ENCODE data around the gene RNU4-1.

Gene RNU4-1

GRCh38 chr12:120290609-120291305, 2.3 kb downstream of the RNU4-1 start:
- no peak for DNase-seq (ENCODE audit: low read depth)

GRCh38 chr12:120287491-120287890, 5.5 kb downstream of the RNU4-1 start:
- no peak for DNase-seq (ENCODE audit: low read depth)

- no peak for DNase-seq (ENCODE audit: low read depth)
These were observed 6.1 kb downstream of the RNU4-1 start for GRCh38 chr12:120286768-120287490.

- no peak for DNase-seq (ENCODE audit: low read depth)
These were observed 8.7 kb downstream of the RNU4-1 start for GRCh38 chr12:120284381-120284780.

- DNase-seq (ENCODE audit: low read depth), result no peak
These were observed 9.7 kb downstream of the RNU4-1 start for GRCh38 chr12:120283318-120283717.

GRCh38 chr12:120278137-120279069, 14.6 kb downstream of the RNU4-1 start:
- DNase-seq (ENCODE audit: low read depth), result no peak

GRCh38 chr12:120276734-120277133, 16.3 kb downstream of the RNU4-1 start:
- no peak for DNase-seq (ENCODE audit: low read depth)

- no peak for DNase-seq (ENCODE audit: low read depth)
These were observed 25.3 kb downstream of the RNU4-1 start for GRCh38 chr12:120267736-120268135.

GRCh38 chr12:120266180-120266870, 26.7 kb downstream of the RNU4-1 start:
- no peak for DNase-seq (ENCODE audit: low read depth)

- DNase-seq (ENCODE audit: low read depth), result no peak
These were observed 27.4 kb downstream of the RNU4-1 start, which contains the start of gene PXN for GRCh38 chr12:120265473-120266179. PXN (minus strand) TSS chr12:120265730; CDS start chr12:120265629, 101 bp downstream.

GRCh38 chr12:120264904-120265472, 28.0 kb downstream of the RNU4-1 start:
- no peak for DNase-seq (ENCODE audit: low read depth)

GRCh38 chr12:120264086-120264903, 28.7 kb downstream of the RNU4-1 start:
- DNase-seq (ENCODE audit: low read depth), result no peak

GRCh38 chr12:120263748-120264085, 29.3 kb downstream of the RNU4-1 start:
- no peak for DNase-seq (ENCODE audit: low read depth)

- DNase-seq (ENCODE audit: low read depth), result no peak
These were observed 29.9 kb downstream of the RNU4-1 start for GRCh38 chr12:120262852-120263747.

- DNase-seq (ENCODE audit: low read depth), result no peak
These were observed 30.8 kb downstream of the RNU4-1 start for GRCh38 chr12:120261951-120262851.

GRCh38 chr12:120260607-120261006, 32.4 kb downstream of the RNU4-1 start:
- DNase-seq (ENCODE audit: low read depth), result no peak

GRCh38 chr12:120259418-120260202, 33.4 kb downstream of the RNU4-1 start:
- DNase-seq (ENCODE audit: low read depth), result no peak
